Keratinocyte (primary cell): ENCODE data around the gene TBC1D22B. TPM values are rescaled to one million over a fixed set of nuclear protein-coding genes. Genes with fewer than 3 reads are reported as not detected.

Source experiments
- DNase-seq: peaks from one replicate; pipeline ENCODE4 v3.0.0-alpha.2; 2011; ENCODE audit warnings: low read depth, missing footprints, low spot score
- FAIRE-seq: peaks from 2 replicates; lab custom pipeline; 2011; peaks lifted over from hg19 to GRCh38; lab: Jason Lieb, UNC
- H2AFZ ChIP-seq: 2 replicates; pipeline ENCODE4 v1.6.0; 2012; ENCODE audit warnings: low read length, control low read depth, inconsistent platforms; ENCODE audit not compliant: control insufficient read depth
- H3K27ac ChIP-seq: 2 replicates; pipeline ENCODE4 v1.5.1; 2011; ENCODE audit warnings: low read length; ENCODE audit not compliant: control insufficient read depth, insufficient read depth
- H3K27me3 ChIP-seq: 3 replicates; pipeline ENCODE4 v1.6.0; 2011; ENCODE audit warnings: low read length; ENCODE audit not compliant: control insufficient read depth, insufficient read depth; ENCODE audit errors: extremely low read depth
- H3K36me3 ChIP-seq, 2 experiments: 2 replicates in 1 of 2; 3 replicates in 1 of 2; pipeline ENCODE4 v1.5.1; 2011; ENCODE audit warnings: low read length in 2 of 2, mild to moderate bottlenecking in 1 of 2; ENCODE audit not compliant: control insufficient read depth in 2 of 2, insufficient read depth in 2 of 2; ENCODE audit errors: extremely low read depth in 1 of 2
- H3K4me1 ChIP-seq: 3 replicates; pipeline ENCODE4 v1.5.1; 2011; ENCODE audit warnings: low read length; ENCODE audit not compliant: control insufficient read depth, insufficient read depth; ENCODE audit errors: extremely low read depth
- H3K4me2 ChIP-seq: 3 replicates; pipeline ENCODE4 v1.6.0; 2011; ENCODE audit warnings: low read depth, low read length; ENCODE audit not compliant: control insufficient read depth, insufficient read depth; ENCODE audit errors: extremely low read depth
- H3K4me3 ChIP-seq, 3 experiments: fragments of 200-600 bp in 1 of 3; sonication (generic) in 1 of 3; 2 replicates in 2 of 3; 3 replicates in 1 of 3; pipeline ENCODE4 v1.5.1; 2011 to 2016; ENCODE audit warnings: low read length in 3 of 3, mild to moderate bottlenecking in 3 of 3, control low read depth in 2 of 3, inconsistent platforms in 1 of 3, low read depth in 1 of 3, mixed read lengths in 1 of 3, mixed run types in 1 of 3, moderate library complexity in 1 of 3; ENCODE audit not compliant: control insufficient read depth in 2 of 3, insufficient read depth in 2 of 3; ENCODE audit errors: extremely low read depth in 1 of 3
- H3K79me2 ChIP-seq: 2 replicates; pipeline ENCODE4 v1.6.0; 2012; ENCODE audit warnings: low read length; ENCODE audit not compliant: control insufficient read depth, insufficient read depth
- H3K9ac ChIP-seq: 3 replicates; pipeline ENCODE4 v1.6.0; 2011; ENCODE audit warnings: low read length; ENCODE audit not compliant: control insufficient read depth, insufficient read depth; ENCODE audit errors: extremely low read depth
- H3K9me1 ChIP-seq: 3 replicates; pipeline ENCODE4 v1.6.0; 2011; ENCODE audit warnings: low read length; ENCODE audit not compliant: control insufficient read depth, insufficient read depth; ENCODE audit errors: extremely low read depth
- H3K9me3 ChIP-seq: 2 replicates; pipeline ENCODE4 v1.5.1; 2012; ENCODE audit warnings: low read depth, low read length; ENCODE audit not compliant: control insufficient read depth
- H4K20me1 ChIP-seq: 3 replicates; pipeline ENCODE4 v1.6.0; 2011; ENCODE audit warnings: low read length; ENCODE audit not compliant: control insufficient read depth, insufficient read depth; ENCODE audit errors: extremely low read depth
- CTCF ChIP-seq, 3 experiments: IDR thresholded peaks in 1 of 3; conservative IDR thresholded peaks in 1 of 3; optimal IDR thresholded peaks in 1 of 3; 2 replicates in 2 of 3; 3 replicates in 1 of 3; pipeline versions ENCODE3 to v1.5.1; 2011; ENCODE audit warnings: low read length in 3 of 3, mild to moderate bottlenecking in 3 of 3, moderate library complexity in 2 of 3, control low read depth in 1 of 3, inconsistent platforms in 1 of 3; ENCODE audit not compliant: insufficient read depth in 2 of 3; ENCODE audit errors: extremely low read depth in 1 of 3
- EZH2 ChIP-seq: IDR thresholded peaks from one replicate; pipeline ENCODE4 v1.6.1; 2012; ENCODE audit warnings: inconsistent platforms, mild to moderate bottlenecking, low read length, moderate library complexity
- dilution Hi-C: fragments of 300-500 bp; cut with MboI; formaldehyde crosslinking; loops from one replicate; pipeline ENCODE4 v1.7.0; 2020; ENCODE audit warnings: low sequenced_read_pairs; ENCODE audit not compliant: extremely low pct_ligation_motif_present
- polyA plus RNA-seq, 5 experiments: library from polyadenylated mRNA; depleted of rRNA in 3 of 5; stranded (reverse) in 3 of 5; stranded (forward) in 1 of 5; unstranded in 1 of 5; fragments of >200 nt; gene quantifications; 1 replicate in 1 of 5; 2 replicates in 3 of 5; 3 replicates in 1 of 5; pipeline versions ENCODE4 v1.2.1 to v1.2.3, GENCODE V29; 2011 to 2012; ENCODE audit warnings: missing spikeins in 2 of 5, low read depth in 1 of 5, low replicate concordance in 1 of 5

Gene TBC1D22B
- polyA plus RNA-seq, 1 donor (not counting 4 experiments of a cell fraction or from before 2014, with no cell fraction given): 5.9 TPM

- H3K36me3 ChIP-seq: peaks cover 5 to 14% of the 10 kb centered on the region in 2 experiments
- no peaks in the 10 kb centered on the region for H3K9me3 ChIP-seq
- no peak overlapping the region for H3K27ac ChIP-seq
- dilution Hi-C loops: no loop called here
- H3K4me2 ChIP-seq: no peak overlapping the region
- H3K79me2 ChIP-seq: no peaks in the 10 kb centered on the region
- no peaks in the 10 kb centered on the region for H4K20me1 ChIP-seq
- H3K9me1 ChIP-seq: no peaks in the 10 kb centered on the region
- H3K4me3 ChIP-seq: no peak overlapping the region
- no peak overlapping the region for H3K9ac ChIP-seq
- FAIRE-seq (no peak), DNase-seq (no peak)
- no peaks in the 10 kb centered on the region for H3K4me1 ChIP-seq
- H2AFZ ChIP-seq: no peak overlapping the region
- no peaks in the 10 kb centered on the region for H3K27me3 ChIP-seq
- TF ChIP-seq CTCF (optimal IDR thresholded peaks at IDR 0.05 in 1 of 3, IDR thresholded peaks at IDR 0.05 in 1 of 3, conservative IDR thresholded peaks at IDR 0.05 in 1 of 3; ENCODE audit: extremely low read depth in 1 of 3, insufficient read depth in 2 of 3, low read length in 3 of 3) (no peak), EZH2 (no peak)
Observed at GRCh38 chr6:37331047-37331446, 73.5 kb downstream of the TBC1D22B start.

GRCh38 chr6:37332894-37333293, 75.3 kb downstream of the TBC1D22B start:
- Histone ChIP-seq H2AFZ (no peak overlapping the region), H3K79me2 (no peaks in the 10 kb centered on the region), H3K4me1 (no peaks in the 10 kb centered on the region), H4K20me1 (no peaks in the 10 kb centered on the region), H3K9me1 (no peaks in the 10 kb centered on the region), H3K9ac (no peak overlapping the region), H3K27ac (no peak overlapping the region), H3K36me3 (peaks cover 5 to 14% of the 10 kb centered on the region in 2 experiments), H3K4me3 (no peak overlapping the region), H3K9me3 (no peaks in the 10 kb centered on the region), H3K4me2 (no peak overlapping the region), H3K27me3 (no peaks in the 10 kb centered on the region)
- DNase-seq (no peak), FAIRE-seq (no peak)
- dilution Hi-C loops: no loop called here
- TF ChIP-seq EZH2 (no peak), CTCF (optimal IDR thresholded peaks at IDR 0.05 in 1 of 3, IDR thresholded peaks at IDR 0.05 in 1 of 3, conservative IDR thresholded peaks at IDR 0.05 in 1 of 3; ENCODE audit: extremely low read depth in 1 of 3, insufficient read depth in 2 of 3, low read length in 3 of 3) (no peak)
